Ovary (tissue), 3 donors: Measurements from ENCODE around the gene MARK3.

Source experiments
- CTCF ChIP-seq, 3 donors: fragments of 450-650 bp in 2 of 3; fragments of 200-600 bp in 1 of 3; IDR thresholded peaks; one replicate each; pipeline versions ENCODE4 v1.5.1 to v1.8.0; 2016 to 2022; ENCODE audit warnings: antibody characterized with exemption in 3 of 3, mild to moderate bottlenecking in 1 of 3
- POLR2A ChIP-seq: fragments of 450-650 bp; IDR thresholded peaks from one replicate; pipeline ENCODE4 v1.6.1; 2017; ENCODE audit warnings: antibody characterized with exemption, mild to moderate bottlenecking, moderate library complexity
- donor health status: DM: no; HTN: no; CAD: no.

DNA sequence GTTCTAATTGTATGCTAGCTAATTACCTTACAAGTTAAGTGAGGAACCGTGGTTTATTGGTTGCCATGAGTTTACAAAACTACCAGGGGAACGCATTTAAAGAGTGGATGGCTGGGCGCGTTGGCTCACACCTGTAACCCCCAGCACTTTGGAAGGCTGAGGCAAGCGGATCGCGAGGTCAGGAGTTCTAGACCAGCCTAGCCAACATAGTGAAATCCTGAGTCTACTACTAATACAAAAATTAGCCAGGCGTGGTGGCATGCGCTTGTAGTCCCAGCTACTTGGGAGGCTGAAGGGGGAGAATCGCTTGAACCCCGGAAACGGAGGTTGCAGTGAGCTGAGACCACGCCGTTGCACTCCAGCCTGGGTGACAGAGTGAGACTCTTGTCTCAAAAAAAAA, 49.0 kb upstream of the MARK3 start:
- TF ChIP-seq POLR2A: no peak
- TF ChIP-seq CTCF (IDR thresholded peaks at IDR 0.05): no peak
